T47D (cell line): Measurements from ENCODE around the gene EYS.
"Not testable (repeated sequence)": the region's sequence is repeated elsewhere in the genome, so short reads cannot be mapped to it uniquely, and the experiment has no call there.

Experiments used
- DNase-seq, 2 experiments: peaks; one replicate each; pipeline versions ENCODE4 v3.0.0 to v3.0.0-alpha.2; 2011 to 2012; ENCODE audit warnings: low read depth in 1 of 2, low spot score in 1 of 2
- JUND ChIP-seq: IDR thresholded peaks from 2 replicates; pipeline ENCODE4 v1.6.1; 2012; ENCODE audit warnings: low read depth
- in situ Hi-C: cut with HindIII; loops from 2 replicates; pipeline ENCODE4 v1.10.0; 2016; ENCODE audit warnings: low sequenced_read_pairs, low pct_unique_long_range_greater_than_20kb

Gene EYS

GRCh38 chr6:65671922-65672321 lies 35.1 kb downstream of the EYS start:
- in situ Hi-C loops, result no loop called here
- no peak for TF ChIP-seq JUND
- DNase-seq, result peak; percentile 38 to 92

DNA sequence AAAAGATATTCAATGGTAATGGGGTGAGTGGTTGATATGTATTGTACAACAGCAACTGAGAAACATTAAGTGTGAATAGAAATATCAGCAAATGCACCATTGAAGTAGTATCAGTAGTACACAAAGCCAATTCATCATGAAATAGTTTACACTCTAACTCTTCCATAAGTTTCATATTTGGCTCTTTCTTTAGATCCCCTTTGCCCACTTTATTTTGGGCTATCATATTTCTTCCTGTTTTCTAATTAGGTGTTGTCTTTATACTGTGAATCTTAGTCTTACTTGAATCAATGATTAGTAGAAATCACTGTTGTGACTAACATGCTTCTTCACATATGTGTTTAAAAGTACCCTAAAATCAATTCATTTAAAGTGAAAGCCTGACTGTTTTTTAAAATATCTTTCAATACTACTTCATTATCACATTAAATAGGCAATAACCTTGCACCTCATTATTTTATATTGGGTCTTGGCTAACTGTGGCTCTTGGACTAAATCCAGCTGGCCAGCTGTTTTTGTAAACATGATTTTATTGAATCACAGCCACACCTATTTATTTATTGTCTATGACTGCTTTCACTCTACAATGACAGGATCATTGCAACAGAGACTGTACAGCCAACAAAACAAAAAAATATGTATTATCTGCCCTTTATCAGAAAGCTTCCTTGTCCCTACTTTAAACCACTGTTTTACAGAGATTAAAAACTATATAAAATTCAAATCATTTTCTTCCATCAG lies 38.9 kb downstream of the EYS start:
- no peak for TF ChIP-seq JUND
- peak in 1 of 2 experiments; percentile 7 for DNase-seq
- in situ Hi-C loops, result no loop called here

- in situ Hi-C loops, result no loop called here
- no peak for DNase-seq
- no peak for TF ChIP-seq JUND
These were observed 56.9 kb downstream of the EYS start for GRCh38 chr6:65650086-65650485.

DNA sequence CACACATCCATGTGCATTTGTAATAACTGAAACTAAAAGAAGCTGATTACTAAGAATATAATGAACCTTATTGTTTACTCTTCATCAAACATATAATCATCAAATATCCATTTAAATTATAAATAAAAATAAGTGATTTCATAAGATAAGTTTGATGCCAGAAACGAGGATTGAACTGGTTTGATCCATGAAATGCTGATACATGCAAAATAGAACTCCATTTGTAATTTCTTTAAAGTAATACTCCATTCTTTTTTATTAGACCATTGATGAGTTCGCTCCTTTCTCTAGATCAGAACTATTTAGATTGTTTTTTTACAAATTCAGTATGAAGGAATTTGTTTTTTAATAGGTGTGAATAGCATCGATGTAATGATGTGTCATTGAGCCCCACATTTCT lies 57.6 kb downstream of the EYS start:
- no peak for DNase-seq
- TF ChIP-seq JUND, result no peak
- in situ Hi-C loops, result no loop called here

GRCh38 chr6:65646544-65646943 lies 60.5 kb downstream of the EYS start:
- in situ Hi-C loops, result no loop called here
- DNase-seq, result no peak
- no peak for TF ChIP-seq JUND

GRCh38 chr6:65642776-65643175 lies 64.2 kb downstream of the EYS start:
- TF ChIP-seq JUND, result no peak
- in situ Hi-C loops, result no loop called here
- peak in 1 of 2 experiments; percentile 73 for DNase-seq

- DNase-seq, result peak in 1 of 2 experiments; percentile 71
- in situ Hi-C loops, result no loop called here
- no peak for TF ChIP-seq JUND
These were observed 68.8 kb downstream of the EYS start for GRCh38 chr6:65638047-65638831.

DNA sequence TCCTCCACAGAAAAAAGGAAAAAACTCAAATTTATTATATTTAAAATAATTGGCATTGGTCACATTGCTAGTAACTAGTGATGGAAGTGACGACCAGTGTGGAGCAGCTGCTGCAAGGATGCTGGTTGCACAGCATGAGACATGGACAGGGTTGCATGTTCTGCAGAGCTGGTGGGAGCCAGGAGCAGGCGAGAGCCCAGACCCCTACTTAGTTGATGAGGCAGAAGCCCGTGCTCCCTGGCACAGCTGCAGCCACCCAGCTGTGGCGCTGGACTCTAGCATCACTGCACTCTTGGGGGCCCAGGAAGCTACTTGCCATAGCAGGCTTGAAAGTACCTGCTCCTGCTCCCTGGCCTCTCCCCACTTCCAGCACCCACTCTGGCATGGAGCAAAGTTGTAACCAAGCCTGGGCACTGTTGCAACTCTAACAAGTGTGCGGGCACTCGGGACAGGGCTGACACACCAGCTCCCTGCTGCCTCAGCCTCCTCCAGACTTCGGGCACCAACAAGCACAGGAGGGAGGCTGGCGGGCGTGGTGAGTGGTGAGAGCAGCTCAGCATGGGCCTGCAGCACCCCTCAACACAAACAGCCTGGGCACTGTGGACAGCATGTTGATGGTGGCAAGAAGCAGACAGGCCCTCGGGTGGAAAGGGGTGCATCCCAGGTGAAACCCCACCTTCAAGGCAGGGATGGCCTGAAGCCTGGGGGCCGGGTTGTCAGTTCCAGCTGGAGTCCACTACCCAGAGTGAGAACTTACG lies 69.6 kb downstream of the EYS start:
- DNase-seq, result no peak
- TF ChIP-seq JUND, result no peak
- in situ Hi-C loops, result no loop called here

GRCh38 chr6:65633501-65633900 lies 73.5 kb downstream of the EYS start:
- no peak for TF ChIP-seq JUND
- in situ Hi-C loops, result no loop called here
- no peak for DNase-seq

DNA sequence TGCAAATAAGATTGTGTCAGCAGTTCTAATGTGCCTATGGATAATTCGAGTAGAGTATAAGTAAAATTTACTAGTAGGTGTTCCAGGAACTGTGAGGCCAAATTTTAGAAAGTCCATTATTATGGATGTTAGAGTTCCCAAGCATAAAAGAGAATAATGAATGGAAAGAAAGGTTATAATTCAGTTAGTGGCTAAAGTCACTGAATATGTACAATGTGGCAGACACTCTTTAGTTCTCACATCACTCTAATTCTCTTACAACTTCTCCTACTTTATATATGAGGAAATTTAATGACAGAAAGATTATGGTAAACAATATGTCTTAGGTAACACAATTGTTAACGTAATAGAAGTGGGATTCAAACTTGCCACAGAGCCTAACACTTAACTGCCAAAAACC lies 75.3 kb downstream of the EYS start:
- no peak for TF ChIP-seq JUND
- in situ Hi-C loops, result no loop called here
- no peak for DNase-seq

GRCh38 chr6:65627434-65627999 lies 79.5 kb downstream of the EYS start:
- in situ Hi-C loops, DNase-seq: not testable (repeated sequence)

DNA sequence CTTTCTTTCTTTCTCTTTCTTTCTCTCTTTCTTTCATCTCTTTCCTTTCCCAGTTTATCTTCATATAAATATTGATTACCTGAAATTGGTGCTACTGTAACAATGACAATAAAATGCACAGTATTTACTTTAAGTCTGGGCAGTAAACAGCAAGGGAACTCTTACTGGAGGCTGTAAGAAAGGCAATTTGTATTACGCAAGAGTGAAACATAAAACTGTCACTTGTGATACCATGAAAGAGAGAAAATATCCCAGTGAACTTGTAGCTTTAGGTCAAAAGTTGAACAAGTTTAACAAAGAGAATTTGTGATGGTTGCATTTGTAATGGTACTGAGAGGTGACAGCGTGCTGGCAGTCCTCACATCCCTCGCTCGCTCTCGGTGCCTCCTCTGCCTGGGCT lies 80.0 kb downstream of the EYS start:
- no peak for TF ChIP-seq JUND
- DNase-seq, result no peak
- in situ Hi-C loops, result no loop called here
